Neural progenitor cell (in vitro differentiated cells): Measurements from ENCODE around the gene SCAP.

Experiments
- EZH2 ChIP-seq: fragments of 200-600 bp; sonication (generic); IDR thresholded peaks from 2 replicates; pipeline ENCODE4 v1.6.1; 2017; ENCODE audit warnings: antibody characterized with exemption, mild to moderate bottlenecking, moderate library complexity
- TF ChIP-seq, protein P1 (sequence below): fragments of 200-600 bp; sonication (generic); IDR thresholded peaks from 2 replicates; pipeline ENCODE4 v1.5.1; 2017; ENCODE audit warnings: antibody characterized with exemption, mild to moderate bottlenecking

DNA sequence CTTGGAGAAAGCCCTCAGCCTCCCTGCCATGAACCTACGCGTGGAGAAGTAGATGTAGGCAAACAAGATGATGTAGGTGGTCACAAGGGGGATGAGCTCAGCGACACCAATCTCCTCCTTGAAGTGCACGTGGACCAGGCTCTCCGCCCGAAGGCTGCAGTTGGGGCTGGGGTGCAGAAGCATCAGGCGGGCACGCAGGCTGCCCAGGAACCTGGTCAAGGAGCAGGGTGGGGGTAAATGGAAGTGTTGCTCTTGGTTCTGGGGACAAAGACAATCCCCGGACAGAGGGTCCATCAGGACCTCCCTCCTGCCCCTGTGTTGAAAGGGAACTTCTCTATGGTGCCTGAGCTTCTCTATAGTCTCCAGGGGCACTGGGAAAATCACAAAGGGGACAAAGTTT is 49.8 kb downstream of the SCAP start:
- TF ChIP-seq, protein P1, sequence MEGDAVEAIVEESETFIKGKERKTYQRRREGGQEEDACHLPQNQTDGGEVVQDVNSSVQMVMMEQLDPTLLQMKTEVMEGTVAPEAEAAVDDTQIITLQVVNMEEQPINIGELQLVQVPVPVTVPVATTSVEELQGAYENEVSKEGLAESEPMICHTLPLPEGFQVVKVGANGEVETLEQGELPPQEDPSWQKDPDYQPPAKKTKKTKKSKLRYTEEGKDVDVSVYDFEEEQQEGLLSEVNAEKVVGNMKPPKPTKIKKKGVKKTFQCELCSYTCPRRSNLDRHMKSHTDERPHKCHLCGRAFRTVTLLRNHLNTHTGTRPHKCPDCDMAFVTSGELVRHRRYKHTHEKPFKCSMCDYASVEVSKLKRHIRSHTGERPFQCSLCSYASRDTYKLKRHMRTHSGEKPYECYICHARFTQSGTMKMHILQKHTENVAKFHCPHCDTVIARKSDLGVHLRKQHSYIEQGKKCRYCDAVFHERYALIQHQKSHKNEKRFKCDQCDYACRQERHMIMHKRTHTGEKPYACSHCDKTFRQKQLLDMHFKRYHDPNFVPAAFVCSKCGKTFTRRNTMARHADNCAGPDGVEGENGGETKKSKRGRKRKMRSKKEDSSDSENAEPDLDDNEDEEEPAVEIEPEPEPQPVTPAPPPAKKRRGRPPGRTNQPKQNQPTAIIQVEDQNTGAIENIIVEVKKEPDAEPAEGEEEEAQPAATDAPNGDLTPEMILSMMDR = no peak
- TF ChIP-seq EZH2 = no peak
